HUES64 (cell line): Measurements from ENCODE around the gene MASP1.
"Not testable (repeated sequence)": the region's sequence is repeated elsewhere in the genome, so short reads cannot be mapped to it uniquely, and the experiment has no call there.

ENCODE experiments used
- H3K27ac ChIP-seq: 2 replicates; pipeline ENCODE4 v1.7.0; 2013; ENCODE audit warnings: low read depth, low read length, inconsistent platforms
- H3K27me3 ChIP-seq: 2 replicates; pipeline ENCODE4 v1.6.1; 2013; ENCODE audit warnings: mild to moderate bottlenecking, low read length; ENCODE audit not compliant: insufficient read depth
- H3K36me3 ChIP-seq: 2 replicates; pipeline ENCODE4 v1.6.1; 2013; ENCODE audit warnings: mild to moderate bottlenecking, low read length; ENCODE audit not compliant: insufficient read depth
- H3K4me1 ChIP-seq: 2 replicates; pipeline ENCODE4 v1.6.1; 2013; ENCODE audit warnings: mild to moderate bottlenecking, low read length, moderate library complexity; ENCODE audit not compliant: insufficient read depth
- H3K4me3 ChIP-seq: 2 replicates; pipeline ENCODE4 v1.5.1; 2013; ENCODE audit warnings: mild to moderate bottlenecking, low read length, moderate library complexity
- H3K9ac ChIP-seq: 2 replicates; pipeline ENCODE4 v1.6.1; 2013; ENCODE audit warnings: mild to moderate bottlenecking, low read depth, low read length
- H3K9me3 ChIP-seq: 2 replicates; pipeline ENCODE4 v1.6.1; 2013; ENCODE audit warnings: low read depth, low read length; ENCODE audit not compliant: insufficient read depth
- WGBS: fragments of 150-250, 120-280 bp; methylation state at CpG from one replicate; pipeline ENCODE4 v1.1.7; 2013; ENCODE audit warnings: missing lambda C conversion rate; 5-methylcytosine and 5-hydroxymethylcytosine counted together

MASP1 gene

GRCh38 chr3:187207624-187208023 is 83.9 kb downstream of the MASP1 start:
- no peak overlapping the region for H3K9ac ChIP-seq
- H3K4me1 ChIP-seq, result peaks cover 21% of the 10 kb centered on the region
- no peaks in the 10 kb centered on the region for H3K36me3 ChIP-seq
- no peak overlapping the region for H3K4me3 ChIP-seq
- no peaks in the 10 kb centered on the region for H3K27me3 ChIP-seq
- H3K9me3 ChIP-seq, result peaks cover 15% of the 10 kb centered on the region
- H3K27ac ChIP-seq, result no peak overlapping the region

GRCh38 chr3:187207062-187207461 is 84.5 kb downstream of the MASP1 start:
- 93% methylated on average over 2 of the region's 2 CpGs for WGBS
- peaks cover 21% of the 10 kb centered on the region for H3K4me1 ChIP-seq
- H3K36me3 ChIP-seq, result no peaks in the 10 kb centered on the region
- H3K27me3 ChIP-seq, result no peaks in the 10 kb centered on the region
- H3K9me3 ChIP-seq, result peaks cover 15% of the 10 kb centered on the region
- H3K27ac ChIP-seq, result no peak overlapping the region
- no peak overlapping the region for H3K4me3 ChIP-seq
- no peak overlapping the region for H3K9ac ChIP-seq

- no CpG with 5 or more reads among the region's 2 CpGs for WGBS
- Histone ChIP-seq H3K4me3 (no peak overlapping the region), H3K27me3 (no peaks in the 10 kb centered on the region), H3K4me1 (peaks cover 14% of the 10 kb centered on the region), H3K9me3 (peaks cover 15% of the 10 kb centered on the region), H3K36me3 (no peaks in the 10 kb centered on the region), H3K9ac (no peak overlapping the region), H3K27ac (no peak overlapping the region)
Observed at GRCh38 chr3:187205683-187206082, 85.9 kb downstream of the MASP1 start.

- WGBS, result 96% methylated on average over 44 of the region's 44 CpGs
- not testable (repeated sequence) for H3K4me1 ChIP-seq, H3K27me3 ChIP-seq, H3K27ac ChIP-seq, H3K9me3 ChIP-seq, H3K4me3 ChIP-seq, H3K36me3 ChIP-seq, H3K9ac ChIP-seq
Observed at GRCh38 chr3:187199463-187200050, 92.0 kb downstream of the MASP1 start.

GRCh38 chr3:187198490-187198889 is 93.0 kb downstream of the MASP1 start:
- 97% methylated on average over 4 of the region's 4 CpGs for WGBS
- no peaks in the 10 kb centered on the region for H3K36me3 ChIP-seq
- H3K9ac ChIP-seq, result no peak overlapping the region
- H3K4me3 ChIP-seq, result no peak overlapping the region
- no peaks in the 10 kb centered on the region for H3K27me3 ChIP-seq
- no peaks in the 10 kb centered on the region for H3K4me1 ChIP-seq
- no peak overlapping the region for H3K27ac ChIP-seq
- no peaks in the 10 kb centered on the region for H3K9me3 ChIP-seq

- no peaks in the 10 kb centered on the region for H3K36me3 ChIP-seq
- no peaks in the 10 kb centered on the region for H3K27me3 ChIP-seq
- H3K9me3 ChIP-seq, result no peaks in the 10 kb centered on the region
- WGBS, result 91% methylated on average over 8 of the region's 8 CpGs
- H3K4me1 ChIP-seq, result no peaks in the 10 kb centered on the region
- H3K27ac ChIP-seq, result no peak within 1 kb of the TSS
- H3K9ac ChIP-seq, result no peak within 1 kb of the TSS
- H3K4me3 ChIP-seq, result no peak within 1 kb of the TSS
Observed at GRCh38 chr3:187197335-187197649, 94.2 kb downstream of the MASP1 start, which contains the start of gene RTP1. Gene RTP1, plus strand, starts transcription at chr3:187197486. Its CDS starts 30 bp downstream, at chr3:187197516.

- H3K9ac ChIP-seq, result no peak overlapping the region
- no peaks in the 10 kb centered on the region for H3K9me3 ChIP-seq
- 88% methylated on average over 7 of the region's 7 CpGs for WGBS
- H3K4me3 ChIP-seq, result no peak overlapping the region
- no peak overlapping the region for H3K27ac ChIP-seq
- H3K36me3 ChIP-seq, result no peaks in the 10 kb centered on the region
- H3K27me3 ChIP-seq, result no peaks in the 10 kb centered on the region
- H3K4me1 ChIP-seq, result no peaks in the 10 kb centered on the region
Observed at GRCh38 chr3:187196573-187197334, 94.8 kb downstream of the MASP1 start.

- no peaks in the 10 kb centered on the region for H3K27me3 ChIP-seq
- no peaks in the 10 kb centered on the region for H3K4me1 ChIP-seq
- H3K27ac ChIP-seq, result no peak overlapping the region
- no peaks in the 10 kb centered on the region for H3K9me3 ChIP-seq
- no peaks in the 10 kb centered on the region for H3K36me3 ChIP-seq
- no peak overlapping the region for H3K9ac ChIP-seq
- no peak overlapping the region for H3K4me3 ChIP-seq
Observed at GRCh38 chr3:187193181-187193580, 98.4 kb downstream of the MASP1 start.

GRCh38 chr3:187191271-187191670 is 100.3 kb downstream of the MASP1 start:
- H3K4me3 ChIP-seq, result no peak overlapping the region
- 94% methylated on average over 1 of the region's 1 CpG for WGBS
- no peak overlapping the region for H3K9ac ChIP-seq
- H3K9me3 ChIP-seq, result no peaks in the 10 kb centered on the region
- H3K4me1 ChIP-seq, result peaks cover 18% of the 10 kb centered on the region
- H3K27ac ChIP-seq, result no peak overlapping the region
- no peaks in the 10 kb centered on the region for H3K36me3 ChIP-seq
- no peaks in the 10 kb centered on the region for H3K27me3 ChIP-seq

- Histone ChIP-seq H3K4me3 (no peak overlapping the region), H3K4me1 (peaks cover 35% of the 10 kb centered on the region), H3K9ac (no peak overlapping the region), H3K36me3 (no peaks in the 10 kb centered on the region), H3K27ac (no peak overlapping the region), H3K27me3 (no peaks in the 10 kb centered on the region), H3K9me3 (no peaks in the 10 kb centered on the region)
- WGBS, result 88% methylated on average over 2 of the region's 2 CpGs
Observed at GRCh38 chr3:187188931-187189330, 102.6 kb downstream of the MASP1 start.

GRCh38 chr3:187186801-187187421 is 104.6 kb downstream of the MASP1 start:
- H3K27ac ChIP-seq, result peak overlapping the region; percentile 97
- 67% methylated on average over 5 of the region's 5 CpGs for WGBS
- no peak overlapping the region for H3K9ac ChIP-seq

More at GRCh38 chr3:187186801-187187421, 104.6 kb downstream of the MASP1 start:
- H3K4me1 ChIP-seq, result peaks cover 54% of the 10 kb centered on the region
- H3K27me3 ChIP-seq, result no peaks in the 10 kb centered on the region
- no peak overlapping the region for H3K4me3 ChIP-seq
- no peaks in the 10 kb centered on the region for H3K36me3 ChIP-seq
- H3K9me3 ChIP-seq, result no peaks in the 10 kb centered on the region
